ENCODE data around the gene SEC24D.

DNA sequence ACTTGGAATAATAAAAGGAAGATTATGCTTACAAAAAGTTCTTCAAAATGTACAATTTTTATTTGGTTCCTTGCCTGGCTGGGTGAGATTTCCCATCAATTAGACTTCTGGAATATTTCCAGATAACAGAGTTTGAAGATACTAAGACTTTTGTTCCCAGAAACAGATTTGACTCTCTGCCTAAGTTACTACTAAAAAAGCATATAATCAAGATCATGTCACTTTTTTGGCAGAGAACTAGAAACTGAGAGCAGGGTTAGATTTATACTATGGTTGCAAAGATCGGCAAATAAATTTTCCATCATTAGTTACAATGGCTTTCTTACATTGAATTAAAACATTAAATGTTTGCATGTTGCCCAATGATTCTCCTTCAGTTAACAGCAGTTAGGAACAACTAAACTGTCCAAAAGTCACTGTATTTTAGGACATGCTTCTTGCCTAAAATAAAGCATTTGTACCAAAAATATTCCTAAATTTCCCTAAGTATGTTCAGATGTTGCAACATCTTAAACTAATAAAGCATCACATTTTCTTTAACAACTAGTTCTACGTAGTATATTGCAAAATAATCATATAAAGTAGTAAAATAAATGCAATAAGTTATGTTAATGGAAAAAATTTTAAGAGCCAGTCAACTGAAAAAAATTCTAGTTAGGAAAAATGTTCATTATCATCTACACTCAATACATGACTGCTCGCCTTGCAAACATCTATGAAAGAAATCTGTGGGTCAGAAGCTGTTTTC lies 73.0 kb downstream of the SEC24D start:
- TF ChIP-seq POLR2AphosphoS5 (IDR thresholded peaks at IDR 0.05; ENCODE audit: low read depth) (no peak), EZH2 (IDR thresholded peaks at IDR 0.05; ENCODE audit: low read depth, unreplicated experiment) (no peak), STAT1 (IDR thresholded peaks at IDR 0.05; ENCODE audit: unreplicated experiment) (no peak), JUNB (IDR thresholded peaks at IDR 0.05; ENCODE audit: unreplicated experiment) (no peak), ZNF331 (CRISPR knock-in tag; IDR thresholded peaks at IDR 0.05; ENCODE audit: low read depth) (no peak)
- TF ChIP-seq, protein P1, sequence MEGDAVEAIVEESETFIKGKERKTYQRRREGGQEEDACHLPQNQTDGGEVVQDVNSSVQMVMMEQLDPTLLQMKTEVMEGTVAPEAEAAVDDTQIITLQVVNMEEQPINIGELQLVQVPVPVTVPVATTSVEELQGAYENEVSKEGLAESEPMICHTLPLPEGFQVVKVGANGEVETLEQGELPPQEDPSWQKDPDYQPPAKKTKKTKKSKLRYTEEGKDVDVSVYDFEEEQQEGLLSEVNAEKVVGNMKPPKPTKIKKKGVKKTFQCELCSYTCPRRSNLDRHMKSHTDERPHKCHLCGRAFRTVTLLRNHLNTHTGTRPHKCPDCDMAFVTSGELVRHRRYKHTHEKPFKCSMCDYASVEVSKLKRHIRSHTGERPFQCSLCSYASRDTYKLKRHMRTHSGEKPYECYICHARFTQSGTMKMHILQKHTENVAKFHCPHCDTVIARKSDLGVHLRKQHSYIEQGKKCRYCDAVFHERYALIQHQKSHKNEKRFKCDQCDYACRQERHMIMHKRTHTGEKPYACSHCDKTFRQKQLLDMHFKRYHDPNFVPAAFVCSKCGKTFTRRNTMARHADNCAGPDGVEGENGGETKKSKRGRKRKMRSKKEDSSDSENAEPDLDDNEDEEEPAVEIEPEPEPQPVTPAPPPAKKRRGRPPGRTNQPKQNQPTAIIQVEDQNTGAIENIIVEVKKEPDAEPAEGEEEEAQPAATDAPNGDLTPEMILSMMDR (conservative IDR thresholded peaks at IDR 0.05; ENCODE audit: low read depth in 2 of 2) = no peak
- TF ChIP-seq, protein P2, sequence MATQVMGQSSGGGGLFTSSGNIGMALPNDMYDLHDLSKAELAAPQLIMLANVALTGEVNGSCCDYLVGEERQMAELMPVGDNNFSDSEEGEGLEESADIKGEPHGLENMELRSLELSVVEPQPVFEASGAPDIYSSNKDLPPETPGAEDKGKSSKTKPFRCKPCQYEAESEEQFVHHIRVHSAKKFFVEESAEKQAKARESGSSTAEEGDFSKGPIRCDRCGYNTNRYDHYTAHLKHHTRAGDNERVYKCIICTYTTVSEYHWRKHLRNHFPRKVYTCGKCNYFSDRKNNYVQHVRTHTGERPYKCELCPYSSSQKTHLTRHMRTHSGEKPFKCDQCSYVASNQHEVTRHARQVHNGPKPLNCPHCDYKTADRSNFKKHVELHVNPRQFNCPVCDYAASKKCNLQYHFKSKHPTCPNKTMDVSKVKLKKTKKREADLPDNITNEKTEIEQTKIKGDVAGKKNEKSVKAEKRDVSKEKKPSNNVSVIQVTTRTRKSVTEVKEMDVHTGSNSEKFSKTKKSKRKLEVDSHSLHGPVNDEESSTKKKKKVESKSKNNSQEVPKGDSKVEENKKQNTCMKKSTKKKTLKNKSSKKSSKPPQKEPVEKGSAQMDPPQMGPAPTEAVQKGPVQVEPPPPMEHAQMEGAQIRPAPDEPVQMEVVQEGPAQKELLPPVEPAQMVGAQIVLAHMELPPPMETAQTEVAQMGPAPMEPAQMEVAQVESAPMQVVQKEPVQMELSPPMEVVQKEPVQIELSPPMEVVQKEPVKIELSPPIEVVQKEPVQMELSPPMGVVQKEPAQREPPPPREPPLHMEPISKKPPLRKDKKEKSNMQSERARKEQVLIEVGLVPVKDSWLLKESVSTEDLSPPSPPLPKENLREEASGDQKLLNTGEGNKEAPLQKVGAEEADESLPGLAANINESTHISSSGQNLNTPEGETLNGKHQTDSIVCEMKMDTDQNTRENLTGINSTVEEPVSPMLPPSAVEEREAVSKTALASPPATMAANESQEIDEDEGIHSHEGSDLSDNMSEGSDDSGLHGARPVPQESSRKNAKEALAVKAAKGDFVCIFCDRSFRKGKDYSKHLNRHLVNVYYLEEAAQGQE (IDR thresholded peaks at IDR 0.05; ENCODE audit: unreplicated experiment) = no peak
